ENCODE data around the gene TOX2. TPM values are rescaled to one million over a fixed set of nuclear protein-coding genes. Genes with fewer than 3 reads are reported as not detected.

TOX2 gene
- polyA plus RNA-seq, 3 donors from 2014 or later = 2.4 to 5.0 (median 2.9) TPM

DNA sequence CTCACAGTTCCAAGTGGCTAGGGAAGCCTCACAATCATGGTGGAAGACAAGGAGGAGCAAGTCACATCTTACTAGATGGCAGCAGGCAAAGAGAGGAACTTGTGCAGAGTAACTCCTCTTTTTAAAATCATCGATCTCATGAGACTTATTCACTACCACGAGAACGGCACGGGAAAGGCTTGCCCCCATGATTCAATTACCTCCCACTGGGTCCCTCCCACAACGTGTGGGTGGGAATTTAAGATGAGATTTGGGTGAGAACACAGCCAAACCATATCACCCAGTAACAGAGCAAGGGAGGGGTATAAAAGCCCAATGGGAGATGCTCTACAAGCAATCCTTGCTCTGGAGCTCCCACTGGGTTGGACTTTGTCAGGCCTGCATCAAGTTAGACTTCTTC lies 192.0 kb downstream of the TOX2 start:
- no peak overlapping the region for H3K4me3 Mint-ChIP-seq
- H3K9me3 Mint-ChIP-seq = peaks cover 0 to 11% (median under 1%) of the 10 kb centered on the region in 6 donors
- H3K4me1 Mint-ChIP-seq = no peaks in the 10 kb centered on the region
- DNase-seq = no peak
- H3K27ac Mint-ChIP-seq = no peak overlapping the region
- no peaks in the 10 kb centered on the region for H3K36me3 Mint-ChIP-seq
- H3K27me3 Mint-ChIP-seq (ENCODE audit: low read depth in 3 of 3) = peaks cover 5 to 31% (median 17%) of the 10 kb centered on the region in 3 donors

- H3K4me1 Mint-ChIP-seq = no peaks in the 10 kb centered on the region
- H3K27ac Mint-ChIP-seq = no peak overlapping the region
- peaks cover 5 to 29% (median 14%) of the 10 kb centered on the region in 3 donors for H3K27me3 Mint-ChIP-seq (ENCODE audit: low read depth in 3 of 3)
- H3K9me3 Mint-ChIP-seq = peaks cover 0 to 11% (median 0%) of the 10 kb centered on the region in 6 donors
- no peak overlapping the region for H3K4me3 Mint-ChIP-seq
- DNase-seq = no peak
- H3K36me3 Mint-ChIP-seq = no peaks in the 10 kb centered on the region
Observed at GRCh38 chr20:44109951-44110361, 195.3 kb downstream of the TOX2 start.

DNA sequence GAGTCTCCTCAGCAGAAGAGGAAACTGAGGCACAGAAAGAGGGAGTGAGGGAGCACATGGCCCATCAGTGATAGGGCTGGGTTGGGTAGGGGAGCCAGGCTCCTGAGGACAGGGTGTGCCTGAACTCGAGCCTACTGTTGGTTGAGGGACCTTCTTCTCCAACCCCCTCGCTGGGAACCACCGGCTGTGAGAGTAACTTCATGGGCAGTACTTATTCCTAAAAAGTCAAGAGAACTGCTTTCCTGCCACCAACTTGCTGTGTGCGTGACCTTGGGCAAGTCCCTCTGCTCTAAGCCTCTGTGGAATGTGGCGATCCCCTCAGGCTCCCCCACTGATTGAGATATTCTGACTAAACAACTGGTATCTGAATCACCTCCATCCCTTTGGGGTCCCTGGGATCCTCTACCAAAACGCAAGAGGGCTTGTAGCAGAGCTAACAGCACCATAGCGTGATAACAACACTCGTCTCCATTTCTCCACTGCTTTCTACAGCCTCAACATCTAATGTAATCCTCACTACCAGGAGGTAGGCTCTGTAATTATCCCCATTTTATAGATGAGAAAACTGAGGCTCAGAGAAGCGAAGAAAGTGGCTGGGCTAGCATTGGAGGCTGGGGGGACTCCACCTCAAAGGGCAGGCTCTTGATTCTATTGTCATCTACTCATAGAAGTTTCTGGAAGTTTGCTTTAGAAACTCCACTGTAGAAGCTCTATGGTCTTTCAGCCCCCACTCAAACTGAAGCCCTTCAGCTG lies 196.3 kb downstream of the TOX2 start:
- DNase-seq = no peak
- Mint-ChIP-seq H3K4me1 (no peaks in the 10 kb centered on the region), H3K27ac (no peak overlapping the region), H3K9me3 (peaks cover 0 to 11% (median 0%) of the 10 kb centered on the region in 6 donors), H3K27me3 (ENCODE audit: low read depth in 3 of 3) (peaks cover 5 to 29% (median 19%) of the 10 kb centered on the region in 3 donors), H3K4me3 (no peak overlapping the region), H3K36me3 (no peaks in the 10 kb centered on the region)

DNA sequence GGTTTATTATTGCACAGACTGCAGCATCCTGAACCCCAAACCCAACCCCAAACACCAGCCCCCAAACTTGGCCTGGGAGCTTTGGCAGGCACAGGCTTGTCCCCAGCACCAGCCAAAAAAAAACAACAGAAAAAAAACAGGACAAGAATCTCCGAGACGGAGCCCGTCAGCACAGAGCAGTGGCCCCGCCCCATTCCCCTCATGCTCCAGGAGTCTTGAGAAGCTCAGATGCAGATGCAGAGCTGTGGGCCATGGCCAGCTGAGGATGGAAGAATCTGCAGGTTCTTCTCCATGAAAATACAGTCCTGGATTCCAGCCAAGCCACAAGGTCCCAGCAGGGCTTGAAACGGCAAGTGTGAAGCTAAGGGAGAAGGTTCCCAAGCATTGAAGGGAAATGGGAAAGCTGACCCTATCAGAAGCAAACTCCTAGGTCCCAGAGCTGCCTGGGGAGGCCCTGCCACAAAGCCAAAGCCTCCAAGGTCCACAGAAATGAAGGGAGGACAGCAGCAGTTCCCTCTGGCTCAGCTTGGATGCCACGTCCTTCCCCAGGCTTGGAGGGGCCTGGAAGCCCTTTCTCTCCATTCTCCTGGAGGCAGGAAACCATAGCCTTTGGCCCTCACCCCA lies 197.2 kb downstream of the TOX2 start:
- H3K9me3 Mint-ChIP-seq = peaks cover 0 to 11% (median 0%) of the 10 kb centered on the region in 6 donors
- peaks cover 7 to 31% (median 22%) of the 10 kb centered on the region in 3 donors for H3K27me3 Mint-ChIP-seq (ENCODE audit: low read depth in 3 of 3)
- no peak overlapping the region for H3K27ac Mint-ChIP-seq
- DNase-seq = no peak
- H3K4me3 Mint-ChIP-seq = no peak overlapping the region
- no peaks in the 10 kb centered on the region for H3K4me1 Mint-ChIP-seq
- H3K36me3 Mint-ChIP-seq = no peaks in the 10 kb centered on the region

DNA sequence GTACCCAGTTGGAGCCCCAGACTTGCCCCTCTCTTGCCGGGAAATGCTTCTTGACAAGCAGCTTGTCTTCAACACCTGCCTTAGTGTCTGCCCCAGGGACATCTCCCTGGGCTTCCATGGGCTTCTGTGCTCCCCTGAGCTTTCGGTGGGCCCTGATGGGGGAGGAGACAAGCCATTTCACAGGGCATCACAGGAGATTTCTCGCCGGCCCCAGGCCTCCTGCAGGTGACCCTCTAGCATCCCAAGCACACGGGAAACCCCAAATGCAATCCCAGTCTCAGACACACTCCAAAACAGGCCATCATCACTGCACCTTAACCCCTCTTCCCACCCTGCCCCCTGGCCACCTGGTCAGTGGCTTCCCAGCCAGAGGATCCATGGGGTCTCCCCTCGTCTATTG lies 197.8 kb downstream of the TOX2 start:
- H3K27ac Mint-ChIP-seq = no peak overlapping the region
- H3K9me3 Mint-ChIP-seq = peaks cover 0 to 8% (median 0%) of the 10 kb centered on the region in 6 donors
- DNase-seq = no peak
- peaks cover 7 to 34% (median 24%) of the 10 kb centered on the region in 3 donors for H3K27me3 Mint-ChIP-seq (ENCODE audit: low read depth in 3 of 3)
- no peak overlapping the region for H3K4me3 Mint-ChIP-seq
- H3K36me3 Mint-ChIP-seq = no peaks in the 10 kb centered on the region
- no peaks in the 10 kb centered on the region for H3K4me1 Mint-ChIP-seq

- Mint-ChIP-seq H3K27me3 (ENCODE audit: low read depth in 3 of 3) (peaks cover 10 to 29% (median 25%) of the 10 kb centered on the region in 3 donors), H3K4me3 (no peak overlapping the region), H3K27ac (no peak overlapping the region), H3K36me3 (no peaks in the 10 kb centered on the region), H3K4me1 (no peaks in the 10 kb centered on the region), H3K9me3 (peaks cover 0 to 2% (median 0%) of the 10 kb centered on the region in 6 donors)
- DNase-seq = no peak
Observed at GRCh38 chr20:44112889-44113617, 198.4 kb downstream of the TOX2 start.

GRCh38 chr20:44113618-44114376 lies 199.1 kb downstream of the TOX2 start:
- H3K9me3 Mint-ChIP-seq = no peaks in the 10 kb centered on the region
- no peak overlapping the region for H3K4me3 Mint-ChIP-seq
- H3K4me1 Mint-ChIP-seq = no peaks in the 10 kb centered on the region
- H3K27ac Mint-ChIP-seq = no peak overlapping the region
- no peaks in the 10 kb centered on the region for H3K36me3 Mint-ChIP-seq
- DNase-seq = no peak
- peaks cover 10 to 28% (median 26%) of the 10 kb centered on the region in 3 donors for H3K27me3 Mint-ChIP-seq (ENCODE audit: low read depth in 3 of 3)

DNA sequence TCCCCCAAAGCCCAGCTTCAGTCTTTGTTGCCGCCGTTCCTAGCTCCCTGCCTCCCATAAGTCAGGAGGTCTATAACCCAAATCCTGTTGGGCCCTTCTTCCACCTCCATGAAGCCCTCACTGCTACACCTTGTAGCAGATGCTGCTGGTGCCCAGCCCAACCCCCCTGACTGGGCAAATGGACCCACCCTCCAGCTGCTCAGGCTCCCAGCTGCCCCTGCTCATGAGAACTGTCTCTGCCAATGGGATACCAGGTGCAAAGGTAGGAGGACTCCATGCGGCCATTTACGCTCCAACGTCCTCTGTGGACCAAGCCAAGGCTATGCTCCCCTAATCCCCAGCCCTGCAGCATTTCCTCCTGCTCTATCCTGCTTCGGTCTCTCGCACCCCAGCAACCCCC lies 200.5 kb downstream of the TOX2 start:
- Mint-ChIP-seq H3K9me3 (no peaks in the 10 kb centered on the region), H3K27me3 (ENCODE audit: low read depth in 3 of 3) (peaks cover 15 to 30% (median 26%) of the 10 kb centered on the region in 3 donors), H3K36me3 (no peaks in the 10 kb centered on the region), H3K4me3 (no peak overlapping the region), H3K4me1 (no peaks in the 10 kb centered on the region), H3K27ac (no peak overlapping the region)
- DNase-seq = no peak

DNA sequence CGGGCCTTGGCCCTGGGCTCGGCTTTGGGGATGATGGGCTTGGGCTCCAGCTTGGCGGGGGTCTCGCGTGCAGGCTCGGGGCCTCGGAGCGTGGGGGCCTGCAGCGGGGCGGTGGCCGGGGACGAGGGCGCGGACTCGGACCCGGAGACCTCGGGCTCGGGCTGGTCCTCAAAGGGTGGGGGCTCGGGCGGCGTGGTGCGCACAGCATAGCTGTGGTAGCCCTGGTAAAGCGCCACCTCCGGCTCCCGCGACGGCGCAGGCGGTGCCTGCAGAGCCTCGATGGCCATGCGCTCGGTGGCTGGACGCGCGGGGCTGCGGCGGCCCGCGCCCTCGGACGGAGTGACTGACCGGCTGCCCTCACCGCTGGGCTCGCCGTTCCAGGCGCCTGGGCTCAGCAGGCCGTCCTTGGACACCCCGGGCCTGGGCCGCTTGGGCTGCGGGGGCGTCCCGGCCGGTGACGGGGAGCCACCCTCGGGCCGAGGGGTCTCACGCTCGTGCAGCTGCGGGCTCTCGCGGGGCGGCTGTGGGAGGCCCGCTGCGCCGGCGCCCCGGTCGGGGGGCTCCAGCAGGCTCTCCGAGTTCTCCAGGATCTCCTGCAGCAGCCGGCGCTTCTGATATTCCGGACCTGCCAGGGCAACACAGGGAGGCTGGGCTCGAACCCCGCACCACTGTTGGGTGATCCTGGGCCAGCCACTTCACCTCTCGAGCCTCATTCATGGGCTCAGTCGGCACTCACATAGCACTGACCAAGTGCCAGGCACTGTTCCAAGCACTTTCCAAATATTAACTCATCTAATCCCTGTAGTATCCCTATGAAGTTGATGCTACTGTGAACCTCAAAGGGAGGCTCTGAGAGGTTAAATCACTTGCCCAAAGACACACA lies 201.4 kb downstream of the TOX2 start:
- peak overlapping the region in 1 of 5 donors; percentile 9 for H3K4me3 Mint-ChIP-seq
- peaks cover 15 to 33% (median 23%) of the 10 kb centered on the region in 3 donors for H3K27me3 Mint-ChIP-seq (ENCODE audit: low read depth in 3 of 3)

DNA sequence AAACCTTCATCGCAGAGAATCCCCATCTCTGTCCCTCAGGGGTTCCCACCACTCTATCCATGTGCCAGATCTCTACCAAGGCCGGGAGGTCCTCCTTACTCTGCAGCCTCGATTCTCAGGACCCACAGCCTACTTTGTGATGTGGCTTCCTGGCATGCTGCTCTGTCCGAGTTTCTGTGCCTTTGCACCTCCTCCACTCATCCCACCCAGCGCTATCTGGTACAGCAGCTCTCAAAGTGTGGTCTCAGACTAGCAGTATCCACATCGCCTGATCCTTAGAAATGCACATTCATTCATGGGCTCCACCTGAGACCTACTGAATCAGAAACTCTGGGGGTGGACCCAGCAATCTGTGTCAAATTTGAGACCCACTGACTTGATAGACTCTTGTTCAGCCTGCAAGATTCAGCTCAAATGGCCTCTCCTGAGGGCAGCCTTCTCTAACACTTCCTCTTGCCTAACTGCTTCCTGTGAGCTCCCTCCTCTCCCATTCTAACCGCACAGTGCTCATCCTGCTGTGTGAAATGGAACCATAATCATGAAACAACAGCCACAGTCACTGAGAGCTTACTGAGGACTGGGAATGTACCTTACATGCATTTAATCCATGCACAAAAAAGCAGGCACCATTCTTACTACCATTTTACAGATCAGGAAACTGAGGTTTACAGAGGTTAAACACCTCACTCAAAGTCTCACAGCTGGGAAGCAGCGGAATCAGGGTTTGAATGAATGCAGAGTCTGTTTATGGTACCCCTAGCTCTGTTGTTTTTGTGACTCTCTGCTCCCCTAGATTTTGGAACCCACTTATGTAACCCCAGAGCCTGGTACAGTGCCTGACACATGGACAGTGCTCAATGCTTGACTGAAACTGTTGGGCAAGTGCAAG lies 202.9 kb downstream of the TOX2 start:
- H3K27ac Mint-ChIP-seq = no peak overlapping the region
- peaks cover 15 to 33% (median 18%) of the 10 kb centered on the region in 3 donors for H3K27me3 Mint-ChIP-seq (ENCODE audit: low read depth in 3 of 3)
- no peak overlapping the region for H3K4me3 Mint-ChIP-seq
- no peaks in the 10 kb centered on the region for H3K4me1 Mint-ChIP-seq
- no peak for DNase-seq
- H3K9me3 Mint-ChIP-seq = no peaks in the 10 kb centered on the region
- no peaks in the 10 kb centered on the region for H3K36me3 Mint-ChIP-seq

More for the DNA sequence above, 201.4 kb downstream of the TOX2 start:
- no peaks in the 10 kb centered on the region for H3K36me3 Mint-ChIP-seq
- no peaks in the 10 kb centered on the region for H3K9me3 Mint-ChIP-seq
- DNase-seq = no peak
- H3K4me1 Mint-ChIP-seq = no peaks in the 10 kb centered on the region
- H3K27ac Mint-ChIP-seq = no peak overlapping the region

- H3K27ac Mint-ChIP-seq = no peak overlapping the region
- H3K4me3 Mint-ChIP-seq = no peak overlapping the region
- H3K4me1 Mint-ChIP-seq = no peaks in the 10 kb centered on the region
- H3K9me3 Mint-ChIP-seq = no peaks in the 10 kb centered on the region
- H3K36me3 Mint-ChIP-seq = no peaks in the 10 kb centered on the region
- H3K27me3 Mint-ChIP-seq (ENCODE audit: low read depth in 3 of 3) = peaks cover 15 to 33% (median 16%) of the 10 kb centered on the region in 3 donors
- no peak for DNase-seq
Observed at GRCh38 chr20:44118185-44119033, 203.8 kb downstream of the TOX2 start.
